Heart left ventricle (tissue), 13 donors: ENCODE data around the gene MGMT.

ENCODE experiments used
- CTCF ChIP-seq, 12 donors: fragments of 200-600 bp; sonication (generic) in 4 of 12; IDR thresholded peaks; one replicate each; pipeline versions ENCODE4 v1.5.0 to v1.8.0; 2018 to 2022; ENCODE audit warnings: antibody characterized with exemption in 12 of 12, mild to moderate bottlenecking in 5 of 12
- POLR2A ChIP-seq, 2 donors: fragments of 450-650 bp; IDR thresholded peaks; one replicate each; pipeline ENCODE4 v1.6.1; 2017; ENCODE audit warnings: antibody characterized with exemption in 2 of 2, mild to moderate bottlenecking in 2 of 2, moderate library complexity in 2 of 2
- donor health status: ischemic (EF 13 %, LVEDD 7.1; RV severe dilation, severe dysfunction).
- donor health status: DM: no; HTN: yes; CAD: no.
- donor health status: DM: no; HTN: no; CAD: no.
- donor health status: ischemic (EF 25% LVEDD 6.9; RV normal size, moderate dysfunction).
- donor health status: ischemic (EF 25% LVEDD 5.7; RV mildly dilated, moderate dysfunction).
- donor health status: ischemic (EF 35%, LVEDD 5.7; RV mildly dilated, moderate dysfunction).
- donor health status: nonischemic (EF 11% LVEDD 7.7; RV severe dilation, severe dysfunction).
- donor health status: DM: yes; HTN: yes; CAD: no.
- donor health status: PGD.
- donor health status: ischemic (EF 29% LVEDD 5.4; RV normal size, mild dysfunction).
- donor health status: nonischemic (EF 23%, LVEDD 6.1; RV moderate dilation, normal function).

- TF ChIP-seq CTCF (IDR thresholded peaks at IDR 0.05) (no peak), POLR2A (IDR thresholded peaks at IDR 0.05) (no peak)
Measured at GRCh38 chr10:129525401-129525801, 58.4 kb downstream of the MGMT start.
